Measurements from ENCODE around the gene ITGB6. TPM values are rescaled to one million over a fixed set of nuclear protein-coding genes. Genes with fewer than 3 reads are reported as not detected.

Gene ITGB6
- total and polyA plus RNA-seq, 2 donors from 2014 or later = 13.4 to 302 TPM

DNA sequence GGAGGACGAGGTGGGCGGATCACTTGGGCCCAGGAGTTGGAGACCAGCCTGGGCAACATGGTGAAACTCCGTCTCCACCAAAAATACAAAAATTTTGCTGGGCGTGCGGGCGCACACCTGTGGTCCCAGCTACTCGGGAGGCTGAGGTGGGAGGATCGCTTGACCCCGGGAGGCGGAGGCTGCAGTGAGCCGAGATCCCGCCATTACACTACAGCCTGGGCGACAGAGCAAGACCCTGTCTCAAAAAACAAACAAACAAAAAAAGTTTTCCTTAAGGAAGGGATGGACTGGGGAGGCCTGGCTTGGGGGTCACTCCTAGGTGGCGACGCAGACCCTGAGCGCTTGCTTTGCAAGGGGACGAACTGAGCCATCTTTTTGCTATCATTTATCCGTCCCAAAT lies 138.5 kb downstream of the ITGB6 start:
- intact Hi-C loops (cut with DNase I) = no loop called here
- H3K4me3 ChIP-seq (ENCODE audit: low read length in 3 of 3) = peak overlapping the region; percentile 41 to 82 (median 77)
- DNase-seq (no peak), FAIRE-seq (no peak)
- H3K27me3 ChIP-seq (ENCODE audit: control insufficient read depth, insufficient read depth, low read length) = no peaks in the 10 kb centered on the region
- H3K27ac ChIP-seq (ENCODE audit: low read depth in 2 of 2, low read length in 2 of 2) = no peak overlapping the region
- H3K9ac ChIP-seq (ENCODE audit: low read length in 3 of 3) = peak overlapping the region in 2 of 3 donors; percentile 17 to 22
- peaks cover 0 to 2% (median 0%) of the 10 kb centered on the region in 3 donors for H3K4me1 ChIP-seq (ENCODE audit: control insufficient read depth in 2 of 3, insufficient read depth in 2 of 3, low read depth in 1 of 3, low read length in 3 of 3)
- TF ChIP-seq, protein P1, sequence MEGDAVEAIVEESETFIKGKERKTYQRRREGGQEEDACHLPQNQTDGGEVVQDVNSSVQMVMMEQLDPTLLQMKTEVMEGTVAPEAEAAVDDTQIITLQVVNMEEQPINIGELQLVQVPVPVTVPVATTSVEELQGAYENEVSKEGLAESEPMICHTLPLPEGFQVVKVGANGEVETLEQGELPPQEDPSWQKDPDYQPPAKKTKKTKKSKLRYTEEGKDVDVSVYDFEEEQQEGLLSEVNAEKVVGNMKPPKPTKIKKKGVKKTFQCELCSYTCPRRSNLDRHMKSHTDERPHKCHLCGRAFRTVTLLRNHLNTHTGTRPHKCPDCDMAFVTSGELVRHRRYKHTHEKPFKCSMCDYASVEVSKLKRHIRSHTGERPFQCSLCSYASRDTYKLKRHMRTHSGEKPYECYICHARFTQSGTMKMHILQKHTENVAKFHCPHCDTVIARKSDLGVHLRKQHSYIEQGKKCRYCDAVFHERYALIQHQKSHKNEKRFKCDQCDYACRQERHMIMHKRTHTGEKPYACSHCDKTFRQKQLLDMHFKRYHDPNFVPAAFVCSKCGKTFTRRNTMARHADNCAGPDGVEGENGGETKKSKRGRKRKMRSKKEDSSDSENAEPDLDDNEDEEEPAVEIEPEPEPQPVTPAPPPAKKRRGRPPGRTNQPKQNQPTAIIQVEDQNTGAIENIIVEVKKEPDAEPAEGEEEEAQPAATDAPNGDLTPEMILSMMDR (IDR thresholded peaks at IDR 0.05; ENCODE audit: borderline replicate concordance, extremely low read depth, insufficient read depth) = no peak
- H3K36me3 ChIP-seq (ENCODE audit: control insufficient read depth in 2 of 3, insufficient read depth in 3 of 3, low read length in 3 of 3) = no peaks in the 10 kb centered on the region
- H3K9me3 ChIP-seq (ENCODE audit: control insufficient read depth in 2 of 3, insufficient read depth in 1 of 3, low read length in 3 of 3) = no peaks in the 10 kb centered on the region

DNA sequence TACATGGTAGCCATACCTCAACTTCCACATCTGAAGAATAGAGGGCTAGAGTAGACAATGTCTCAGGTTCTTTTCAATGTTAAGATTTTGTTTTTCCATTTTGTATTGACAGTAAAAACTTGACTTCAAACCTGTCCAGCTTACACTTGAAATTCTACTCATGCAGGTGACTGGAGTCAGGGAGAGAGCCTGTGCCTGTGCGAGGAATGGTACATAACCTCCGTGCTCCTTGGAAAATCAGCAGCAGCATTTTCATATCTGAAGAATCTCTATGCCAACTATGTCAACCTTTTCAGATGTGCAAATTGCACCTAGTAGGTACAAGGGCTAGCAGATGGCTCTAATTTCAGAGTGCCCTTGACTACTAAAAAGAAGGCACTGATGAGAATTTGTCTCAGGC lies 139.8 kb downstream of the ITGB6 start:
- FAIRE-seq (no peak), DNase-seq (no peak)
- no peaks in the 10 kb centered on the region for H3K9me3 ChIP-seq (ENCODE audit: control insufficient read depth in 2 of 3, insufficient read depth in 1 of 3, low read length in 3 of 3)
- H3K9ac ChIP-seq (ENCODE audit: low read length in 3 of 3) = peak overlapping the region in 1 of 3 donors; percentile 23
- H3K4me1 ChIP-seq (ENCODE audit: control insufficient read depth in 2 of 3, insufficient read depth in 2 of 3, low read depth in 1 of 3, low read length in 3 of 3) = peaks cover 0 to 2% (median 2%) of the 10 kb centered on the region in 3 donors
- no peaks in the 10 kb centered on the region for H3K36me3 ChIP-seq (ENCODE audit: control insufficient read depth in 2 of 3, insufficient read depth in 3 of 3, low read length in 3 of 3)
- TF ChIP-seq, protein P1 (IDR thresholded peaks at IDR 0.05; ENCODE audit: borderline replicate concordance, extremely low read depth, insufficient read depth) = no peak
- no peak overlapping the region for H3K27ac ChIP-seq (ENCODE audit: low read depth in 2 of 2, low read length in 2 of 2)
- intact Hi-C loops (cut with DNase I) = no loop called here
- no peaks in the 10 kb centered on the region for H3K27me3 ChIP-seq (ENCODE audit: control insufficient read depth, insufficient read depth, low read length)
- peak overlapping the region in 2 of 3 donors; percentile 2 to 82 for H3K4me3 ChIP-seq (ENCODE audit: low read length in 3 of 3)

DNA sequence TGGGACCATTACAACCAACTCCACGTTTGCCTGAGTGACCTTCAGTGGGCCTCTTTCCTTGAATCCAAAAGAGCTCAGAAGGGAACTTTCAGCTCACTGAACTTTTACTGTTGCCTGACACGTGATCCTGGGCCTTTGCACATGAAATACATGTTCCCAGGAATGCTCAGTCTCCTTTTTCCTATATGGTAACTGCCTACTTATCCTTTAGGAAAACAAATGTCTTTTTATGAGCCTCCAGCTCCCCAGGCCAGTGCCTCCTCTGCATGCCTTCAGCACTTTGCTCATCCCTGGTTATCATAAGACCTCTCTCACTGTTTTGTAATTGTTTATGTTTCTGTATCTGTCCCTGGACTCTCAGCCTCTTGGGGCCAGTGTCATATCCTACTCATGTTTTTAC lies 142.7 kb downstream of the ITGB6 start:
- DNase-seq (no peak), FAIRE-seq (no peak)
- intact Hi-C loops (cut with DNase I) = no loop called here
- no peaks in the 10 kb centered on the region for H3K36me3 ChIP-seq (ENCODE audit: control insufficient read depth in 2 of 3, insufficient read depth in 3 of 3, low read length in 3 of 3)
- no peak overlapping the region for H3K4me3 ChIP-seq (ENCODE audit: low read length in 3 of 3)
- no peaks in the 10 kb centered on the region for H3K27me3 ChIP-seq (ENCODE audit: control insufficient read depth, insufficient read depth, low read length)
- TF ChIP-seq, protein P1 (IDR thresholded peaks at IDR 0.05; ENCODE audit: borderline replicate concordance, extremely low read depth, insufficient read depth) = no peak
- H3K27ac ChIP-seq (ENCODE audit: low read depth in 2 of 2, low read length in 2 of 2) = no peak overlapping the region
- H3K9me3 ChIP-seq (ENCODE audit: control insufficient read depth in 2 of 3, insufficient read depth in 1 of 3, low read length in 3 of 3) = no peaks in the 10 kb centered on the region
- peaks cover 0 to 6% (median 0%) of the 10 kb centered on the region in 3 donors for H3K4me1 ChIP-seq (ENCODE audit: control insufficient read depth in 2 of 3, insufficient read depth in 2 of 3, low read depth in 1 of 3, low read length in 3 of 3)
- no peak overlapping the region for H3K9ac ChIP-seq (ENCODE audit: low read length in 3 of 3)

DNA sequence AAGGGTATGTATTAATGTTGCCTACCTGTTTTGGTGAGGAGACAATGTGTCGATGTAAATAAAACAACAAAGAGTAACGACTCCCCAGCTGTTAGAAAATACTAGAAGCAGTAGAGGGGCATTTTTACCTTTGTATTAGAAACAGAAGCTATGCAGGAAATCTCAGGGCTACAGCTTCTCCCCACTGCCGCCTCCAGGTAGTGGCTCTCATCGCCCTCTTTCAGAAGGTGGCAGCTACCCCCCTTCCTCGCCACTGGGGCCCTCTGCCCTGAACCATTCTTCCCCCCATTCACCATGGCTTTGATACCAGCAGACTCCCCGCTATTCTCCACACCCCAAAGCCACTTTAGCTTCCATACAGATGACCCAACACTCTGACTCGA lies 144.4 kb downstream of the ITGB6 start:
- Histone ChIP-seq H3K9me3 (ENCODE audit: control insufficient read depth in 2 of 3, insufficient read depth in 1 of 3, low read length in 3 of 3) (no peaks in the 10 kb centered on the region), H3K27ac (ENCODE audit: low read depth in 2 of 2, low read length in 2 of 2) (no peak overlapping the region), H3K27me3 (ENCODE audit: control insufficient read depth, insufficient read depth, low read length) (no peaks in the 10 kb centered on the region), H3K4me3 (ENCODE audit: low read length in 3 of 3) (no peak overlapping the region), H3K36me3 (ENCODE audit: control insufficient read depth in 2 of 3, insufficient read depth in 3 of 3, low read length in 3 of 3) (no peaks in the 10 kb centered on the region), H3K4me1 (ENCODE audit: control insufficient read depth in 2 of 3, insufficient read depth in 2 of 3, low read depth in 1 of 3, low read length in 3 of 3) (peaks cover 0 to 6% (median 4%) of the 10 kb centered on the region in 3 donors), H3K9ac (ENCODE audit: low read length in 3 of 3) (no peak overlapping the region)
- TF ChIP-seq, protein P1 (IDR thresholded peaks at IDR 0.05; ENCODE audit: borderline replicate concordance, extremely low read depth, insufficient read depth) = no peak
- FAIRE-seq (no peak), DNase-seq (no peak)
- intact Hi-C loops (cut with DNase I) = no loop called here

All from kidney (tissue), 14 donors.